Gastroesophageal sphincter (tissue), 4 donors: ENCODE measurements around the gene SOD2. TPM values are rescaled to one million over a fixed set of nuclear protein-coding genes. Genes with fewer than 3 reads are reported as not detected.

Source experiments
- ATAC-seq: fragments of 150-250 bp; one replicate; pipeline ENCODE4 v1.9.1; 2016; ENCODE audit warnings: mild to moderate bottlenecking, moderate library complexity
- H3K27ac ChIP-seq, 4 donors: fragments of 200-600 bp; sonication (generic) in 3 of 4; 1 replicate in 3 of 4; 2 replicates in 1 of 4; pipeline ENCODE4 v1.5.1; 2016 to 2019
- H3K27me3 ChIP-seq: fragments of 200-600 bp; sonication (generic); one replicate; pipeline ENCODE4 v1.5.1; 2019
- H3K36me3 ChIP-seq, 2 donors: fragments of 200-600 bp; sonication (generic); one replicate each; pipeline ENCODE4 v1.5.1; 2019; ENCODE audit warnings: control low read depth in 1 of 2
- H3K4me1 ChIP-seq, 3 donors: fragments of 200-600 bp; sonication (generic); 1 replicate in 2 of 3; 2 replicates in 1 of 3; pipeline ENCODE4 v1.5.1; 2016 to 2019; ENCODE audit warnings: control low read depth in 2 of 3
- H3K4me3 ChIP-seq, 2 donors: fragments of 200-600 bp; sonication (generic); one replicate each; pipeline ENCODE4 v1.5.1; 2019; ENCODE audit warnings: mild to moderate bottlenecking in 1 of 2, moderate library complexity in 1 of 2
- H3K9me3 ChIP-seq, 3 donors: fragments of 200-600 bp; sonication (generic); one replicate each; pipeline ENCODE4 v1.5.1; 2017 to 2019; ENCODE audit warnings: control low read depth in 2 of 3
- CTCF ChIP-seq, 4 experiments: fragments of 200-600 bp in 2 of 4; fragments of 450-650 bp in 2 of 4; sonication (generic) in 1 of 4; IDR thresholded peaks; one replicate each; pipeline ENCODE4 v1.5.1; 2017 to 2019; ENCODE audit warnings: antibody characterized with exemption in 4 of 4, mild to moderate bottlenecking in 2 of 4, moderate library complexity in 2 of 4
- EP300 ChIP-seq: sonication (generic); formaldehyde crosslinking; IDR thresholded peaks from one replicate; pipeline ENCODE4 v1.6.1; 2017; ENCODE audit warnings: antibody characterized with exemption, mild to moderate bottlenecking
- POLR2A ChIP-seq, 2 donors: fragments of 450-650 bp; IDR thresholded peaks; one replicate each; pipeline ENCODE4 v1.6.1; 2017; ENCODE audit warnings: antibody characterized with exemption in 2 of 2, mild to moderate bottlenecking in 2 of 2, moderate library complexity in 1 of 2
- POLR2AphosphoS5 ChIP-seq: sonication (generic); formaldehyde crosslinking; IDR thresholded peaks from one replicate; pipeline ENCODE4 v1.6.1; 2017; ENCODE audit warnings: antibody characterized with exemption
- WGBS, 2 donors: methylation state at CpG; one replicate each; pipeline ENCODE4 v1.1.5; 2018; ENCODE audit warnings: low coverage in 1 of 2; 5-methylcytosine and 5-hydroxymethylcytosine counted together
- total RNA-seq, 4 donors: library from RNA; depleted of rRNA; stranded (reverse); fragments of >200 nt; gene quantifications; one replicate each; pipeline ENCODE4 v1.1.0, GENCODE V29; 2016

The SOD2 gene
- total RNA-seq, 4 donors from 2014 or later, result 256 to 921 (median 488) TPM

DNA sequence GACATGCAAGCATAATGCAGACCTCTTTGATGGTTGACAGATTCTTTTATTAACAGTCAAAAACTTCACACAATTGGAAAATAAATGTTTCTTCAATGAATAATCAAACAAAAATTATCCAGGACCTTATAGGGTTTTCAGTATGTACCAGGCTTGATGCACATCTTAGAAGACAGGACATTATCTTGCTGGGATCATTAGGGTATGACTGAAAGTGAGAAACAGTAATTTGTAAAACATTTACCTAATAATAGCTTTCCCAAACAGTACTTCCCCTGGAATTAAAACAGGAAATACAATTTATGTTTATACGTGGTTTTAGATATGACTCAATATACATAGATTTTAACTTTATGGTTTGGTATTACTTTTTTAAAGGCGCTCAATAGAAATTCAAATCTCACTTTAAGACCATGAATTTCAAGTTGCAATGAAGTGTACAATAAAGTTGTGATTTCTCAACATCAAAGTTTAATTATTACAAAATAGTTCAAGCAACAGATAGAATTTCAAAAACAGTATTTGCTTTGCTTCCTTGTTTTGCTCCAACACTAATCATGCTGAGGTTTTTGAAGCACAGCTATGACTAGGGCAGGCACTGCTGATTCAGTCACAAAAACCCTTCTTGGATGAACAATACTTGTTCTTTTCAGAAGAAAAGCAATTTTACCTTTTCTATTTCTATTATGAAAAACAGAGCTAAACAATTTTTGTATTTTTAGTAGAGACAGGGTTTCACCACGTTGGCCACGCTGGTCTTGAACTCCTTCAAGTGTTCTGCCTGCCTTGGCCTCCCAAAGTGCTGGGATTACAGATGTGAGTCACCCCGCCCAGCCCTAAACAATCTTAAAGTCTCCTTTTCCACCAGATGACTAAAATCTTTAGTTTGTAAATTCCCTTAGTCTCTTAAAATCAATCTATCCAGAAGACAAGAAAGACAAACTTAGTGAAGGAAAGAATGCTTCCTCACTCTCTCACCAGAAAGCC lies 13.7 kb downstream of the SOD2 start:
- 53% methylated on average over 5 of the region's 5 CpGs for WGBS, 2 donors
- H3K4me3 ChIP-seq, result no peak overlapping the region
- H3K9me3 ChIP-seq, result no peaks in the 10 kb centered on the region
- H3K27me3 ChIP-seq, result no peaks in the 10 kb centered on the region
- peak overlapping the region in 3 of 4 donors; percentile 46 to 61 (median 59) for H3K27ac ChIP-seq
- H3K36me3 ChIP-seq, result peaks cover 4 to 61% of the 10 kb centered on the region in 2 donors
- H3K4me1 ChIP-seq, result peaks cover 0 to 63% (median 2%) of the 10 kb centered on the region in 3 donors
- ATAC-seq, result peak; percentile 36
- TF ChIP-seq CTCF (IDR thresholded peaks at IDR 0.05), result no peak
- TF ChIP-seq POLR2AphosphoS5, result no peak
- no peak for TF ChIP-seq EP300
- no peak for TF ChIP-seq POLR2A (IDR thresholded peaks at IDR 0.05)

- WGBS, 2 donors, result 94 to 95% methylated on average over 2 to 3 of the region's 3 CpGs
- no peaks in the 10 kb centered on the region for H3K27me3 ChIP-seq
- H3K9me3 ChIP-seq, result no peaks in the 10 kb centered on the region
- no peak overlapping the region for H3K4me3 ChIP-seq
- H3K4me1 ChIP-seq, result peaks cover 0 to 55% (median 2%) of the 10 kb centered on the region in 3 donors
- ATAC-seq, result no peak
- no peak overlapping the region for H3K27ac ChIP-seq
- TF ChIP-seq CTCF (IDR thresholded peaks at IDR 0.05) (no peak), POLR2AphosphoS5 (peak; percentile 22)
- H3K36me3 ChIP-seq, result peaks cover 4 to 53% of the 10 kb centered on the region in 2 donors
Observed at GRCh38 chr6:159678574-159678973, 14.5 kb downstream of the SOD2 start.

- ATAC-seq, result no peak
- no peaks in the 10 kb centered on the region for H3K27me3 ChIP-seq
- no peak overlapping the region for H3K4me3 ChIP-seq
- H3K27ac ChIP-seq, result no peak overlapping the region
- peaks cover 4 to 44% of the 10 kb centered on the region in 2 donors for H3K36me3 ChIP-seq
- peaks cover 0 to 46% (median 2%) of the 10 kb centered on the region in 3 donors for H3K4me1 ChIP-seq
- H3K9me3 ChIP-seq, result no peaks in the 10 kb centered on the region
- TF ChIP-seq CTCF (IDR thresholded peaks at IDR 0.05) (no peak), POLR2AphosphoS5 (no peak), POLR2A (IDR thresholded peaks at IDR 0.05) (no peak), EP300 (no peak)
- 97% methylated on average over 5 of the region's 5 CpGs; no CpG with 5 or more reads in 1 of the 2 donors for WGBS, 2 donors
Observed at GRCh38 chr6:159677506-159678165, 15.4 kb downstream of the SOD2 start.

- no peaks in the 10 kb centered on the region for H3K27me3 ChIP-seq
- H3K27ac ChIP-seq, result no peak overlapping the region
- H3K9me3 ChIP-seq, result no peaks in the 10 kb centered on the region
- H3K4me1 ChIP-seq, result peaks cover 0 to 40% (median 2%) of the 10 kb centered on the region in 3 donors
- ATAC-seq, result no peak
- H3K36me3 ChIP-seq, result peaks cover 4 to 38% of the 10 kb centered on the region in 2 donors
- 43 to 72% methylated on average over 2 to 6 of the region's 6 CpGs for WGBS, 2 donors
- no peak overlapping the region for H3K4me3 ChIP-seq
- TF ChIP-seq EP300 (no peak), POLR2AphosphoS5 (peak; percentile 7), CTCF (IDR thresholded peaks at IDR 0.05) (no peak), POLR2A (IDR thresholded peaks at IDR 0.05) (no peak)
Observed at GRCh38 chr6:159676890-159677505, 16.0 kb downstream of the SOD2 start.
